ENCODE results near the gene FAM156B.
"Not testable (repeated sequence)": the region's sequence is repeated elsewhere in the genome, so short reads cannot be mapped to it uniquely, and the experiment has no call there.

Gene FAM156B

GRCh38 chrX:52874661-52875060 lies 22.5 kb upstream of the FAM156B start:
- no peak for DNase-seq (ENCODE audit: low read depth)
- H3K4me3 ChIP-seq (replicated peaks; ENCODE audit: low read depth, low read length): no peak overlapping the region
- TF ChIP-seq CTCF (IDR thresholded peaks at IDR 0.05; ENCODE audit: low read length, missing control alignments): no peak

GRCh38 chrX:52875436-52875835 lies 21.7 kb upstream of the FAM156B start:
- not testable (repeated sequence) for H3K4me3 ChIP-seq (replicated peaks; ENCODE audit: low read depth, low read length); DNase-seq (ENCODE audit: low read depth)

- H3K4me3 ChIP-seq (replicated peaks; ENCODE audit: low read depth, low read length); DNase-seq (ENCODE audit: low read depth): not testable (repeated sequence)
Measured at GRCh38 chrX:52876386-52876785, 20.7 kb upstream of the FAM156B start.

- DNase-seq (ENCODE audit: low read depth); H3K4me3 ChIP-seq (replicated peaks; ENCODE audit: low read depth, low read length): not testable (repeated sequence)
Measured at GRCh38 chrX:52887459-52887858, 9.7 kb upstream of the FAM156B start.

DNA sequence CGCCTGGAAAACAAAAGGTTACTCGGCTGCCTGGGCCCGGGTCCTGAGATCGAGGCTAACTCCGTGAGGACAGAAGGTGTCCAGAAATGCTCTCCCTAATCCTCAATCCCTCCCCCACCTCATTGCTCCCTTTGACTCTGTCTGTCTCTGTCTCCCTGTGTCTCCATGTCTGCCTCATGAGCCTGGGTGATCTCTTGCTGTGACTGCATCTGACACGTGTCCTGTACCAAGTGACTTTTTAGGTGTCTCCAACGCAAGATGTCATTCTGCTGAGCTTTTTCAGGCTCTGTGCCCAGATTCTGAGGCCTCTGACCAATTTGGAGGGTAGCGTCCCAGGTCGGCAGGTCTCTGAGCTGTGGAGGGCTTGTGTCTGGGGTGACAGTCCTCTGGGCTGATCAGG lies 9.0 kb upstream of the FAM156B start:
- DNase-seq (ENCODE audit: low read depth): not testable (repeated sequence)

GRCh38 chrX:52896438-52896837 lies 692 bp upstream of the FAM156B start:
- not testable (repeated sequence) for DNase-seq (ENCODE audit: low read depth); H3K4me3 ChIP-seq (replicated peaks; ENCODE audit: low read depth, low read length)

More for the DNA sequence above, 9.0 kb upstream of the FAM156B start:
- not testable (repeated sequence) for H3K4me3 ChIP-seq (replicated peaks; ENCODE audit: low read depth, low read length)

- DNase-seq (ENCODE audit: low read depth); H3K4me3 ChIP-seq (replicated peaks; ENCODE audit: low read depth, low read length): not testable (repeated sequence)
Measured at GRCh38 chrX:52905531-52905930, 8.4 kb downstream of the FAM156B start.

GRCh38 chrX:52906072-52906471 lies 8.9 kb downstream of the FAM156B start:
- not testable (repeated sequence) for DNase-seq (ENCODE audit: low read depth); H3K4me3 ChIP-seq (replicated peaks; ENCODE audit: low read depth, low read length)

GRCh38 chrX:52907137-52907536 lies 10.0 kb downstream of the FAM156B start:
- not testable (repeated sequence) for H3K4me3 ChIP-seq (replicated peaks; ENCODE audit: low read depth, low read length); DNase-seq (ENCODE audit: low read depth)

DNA sequence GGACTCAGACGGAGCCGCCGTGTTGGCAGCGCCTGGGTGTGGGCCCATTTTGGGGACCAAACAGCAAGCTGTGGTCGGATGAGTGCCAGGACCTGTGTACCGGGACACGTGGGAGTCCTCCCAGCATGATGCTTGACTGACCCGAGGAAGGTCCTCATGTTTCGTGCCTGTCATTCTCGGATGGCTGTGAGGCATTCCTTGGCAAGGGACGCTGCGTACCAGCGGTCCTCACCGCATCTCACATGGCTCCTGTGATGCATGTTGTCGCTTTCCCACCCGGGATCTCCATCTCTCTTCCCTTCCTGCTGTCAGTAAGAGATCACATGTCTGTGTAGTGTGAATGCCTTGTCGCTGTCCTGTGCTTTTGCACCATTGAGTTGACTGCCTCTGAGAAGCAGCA lies 10.8 kb downstream of the FAM156B start:
- H3K4me3 ChIP-seq (replicated peaks; ENCODE audit: low read depth, low read length); DNase-seq (ENCODE audit: low read depth): not testable (repeated sequence)

DNA sequence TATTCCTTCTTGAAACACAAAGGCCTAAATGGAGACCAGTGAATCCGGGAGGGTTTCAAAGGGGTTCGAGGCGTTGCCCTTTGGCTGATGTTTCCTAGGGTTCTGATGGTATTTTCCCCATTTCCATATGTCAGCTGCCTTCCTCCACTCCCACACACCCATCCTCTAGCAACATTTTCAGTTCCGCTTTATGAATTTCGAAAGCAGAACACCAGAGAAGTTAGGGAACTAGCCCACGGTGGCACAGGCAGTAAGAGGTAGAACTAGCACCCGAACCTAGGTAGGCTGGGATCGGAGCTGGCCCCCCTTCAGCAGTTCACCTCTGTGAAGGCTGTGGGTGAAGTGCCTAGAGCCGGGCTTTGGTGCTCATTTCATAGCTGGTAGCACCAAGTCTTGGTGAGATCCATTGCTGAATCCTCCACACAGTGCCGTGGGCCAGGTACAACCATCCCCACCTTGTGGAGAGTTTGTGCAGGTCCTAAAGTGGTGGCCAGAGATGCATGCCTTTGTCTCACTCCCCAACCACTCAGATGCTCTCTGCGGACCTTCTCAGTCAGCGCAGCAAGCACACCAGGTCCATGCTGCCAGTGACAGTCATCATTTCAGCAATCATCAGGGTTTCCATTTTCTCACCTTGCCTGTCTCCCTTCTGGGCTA lies 12.3 kb downstream of the FAM156B start:
- H3K4me3 ChIP-seq (replicated peaks; ENCODE audit: low read depth, low read length); DNase-seq (ENCODE audit: low read depth): not testable (repeated sequence)

DNA sequence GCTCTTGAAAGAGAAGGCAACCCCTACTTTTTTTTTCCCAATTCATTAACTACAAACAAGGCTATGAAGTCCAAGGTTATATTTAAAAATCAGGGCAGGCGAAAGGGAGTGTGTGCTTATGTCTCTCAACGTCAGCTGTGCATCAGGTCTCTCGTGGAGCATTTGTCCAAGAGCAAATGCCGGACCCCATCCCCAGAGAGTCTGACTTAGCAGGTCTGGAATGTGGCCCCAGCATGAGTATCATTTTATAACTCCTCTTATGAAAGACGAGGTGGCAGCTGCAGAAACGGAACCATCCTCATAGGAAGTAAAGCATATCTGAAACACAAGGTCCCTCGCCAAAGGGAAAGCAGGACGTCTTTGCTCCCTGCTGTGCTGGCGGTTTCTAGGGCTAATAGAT lies 16.6 kb downstream of the FAM156B start:
- DNase-seq (ENCODE audit: low read depth); H3K4me3 ChIP-seq (replicated peaks; ENCODE audit: low read depth, low read length): not testable (repeated sequence)

DNA sequence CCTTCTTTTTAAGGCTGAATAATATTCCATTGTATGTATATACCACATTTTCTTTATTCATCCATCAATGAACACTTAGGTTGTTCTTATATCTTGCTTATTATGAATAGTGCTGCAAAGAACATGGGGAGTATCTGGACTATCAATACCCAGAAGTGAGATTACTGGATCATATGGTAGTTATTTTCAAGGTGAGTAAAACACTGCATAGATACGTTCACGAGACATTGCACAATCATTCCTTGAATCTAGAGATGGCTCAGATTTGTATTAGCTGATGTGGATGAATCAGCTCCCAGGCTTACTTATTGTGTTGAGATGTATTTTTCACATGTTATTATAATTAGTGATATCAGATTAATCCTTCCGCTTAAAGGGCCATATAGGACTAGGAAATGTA lies 17.6 kb downstream of the FAM156B start:
- not testable (repeated sequence) for DNase-seq (ENCODE audit: low read depth); H3K4me3 ChIP-seq (replicated peaks; ENCODE audit: low read depth, low read length)

GRCh38 chrX:52923781-52924241 lies 26.7 kb downstream of the FAM156B start:
- TF ChIP-seq CTCF (IDR thresholded peaks at IDR 0.05; ENCODE audit: low read length, missing control alignments): no peak
- peak; percentile 56 for DNase-seq (ENCODE audit: low read depth)
- H3K4me3 ChIP-seq (replicated peaks; ENCODE audit: low read depth, low read length): no peak overlapping the region

GRCh38 chrX:52930214-52930613 lies 33.1 kb downstream of the FAM156B start:
- DNase-seq (ENCODE audit: low read depth); H3K4me3 ChIP-seq (replicated peaks; ENCODE audit: low read depth, low read length): not testable (repeated sequence)
